NCI-H82 (cell line): ENCODE data around the gene GM2A.
A peak's percentile ranks its signal among the peaks of the same experiment; 100 is the strongest.
"Not testable (repeated sequence)": the region's sequence is repeated elsewhere in the genome, so short reads cannot be mapped to it uniquely, and the experiment has no call there.

Experiments used
- DNase-seq: peaks from one replicate; lab custom pipeline; 2025; lab: John Stamatoyannopoulos, UW

GM2A gene

GRCh38 chr5:151288180-151288579, 35.2 kb downstream of the GM2A start:
- no peak for DNase-seq

GRCh38 chr5:151293624-151294023, 40.6 kb downstream of the GM2A start:
- no peak for DNase-seq

- DNase-seq: no peak
These were observed 42.2 kb downstream of the GM2A start for GRCh38 chr5:151295138-151295537.

- no peak for DNase-seq
These were observed 42.9 kb downstream of the GM2A start for GRCh38 chr5:151295791-151296477.

GRCh38 chr5:151296478-151296830, 43.5 kb downstream of the GM2A start:
- no peak for DNase-seq

GRCh38 chr5:151296974-151297373, 44.0 kb downstream of the GM2A start:
- no peak for DNase-seq

- DNase-seq: peak; percentile 89
These were observed 45.3 kb downstream of the GM2A start for GRCh38 chr5:151298063-151298855.

GRCh38 chr5:151303666-151304065, 50.7 kb downstream of the GM2A start, which contains the start of gene SLC36A3:
SLC36A3 (minus strand) TSS chr5:151303766; CDS start chr5:151303354, 412 bp downstream.
- DNase-seq: no peak

- DNase-seq: not testable (repeated sequence)
These were observed 56.3 kb downstream of the GM2A start for GRCh38 chr5:151309266-151309665.

GRCh38 chr5:151309821-151310220, 56.8 kb downstream of the GM2A start:
- not testable (repeated sequence) for DNase-seq

GRCh38 chr5:151310932-151311331, 57.9 kb downstream of the GM2A start:
- no peak for DNase-seq

- DNase-seq: no peak
These were observed 59.9 kb downstream of the GM2A start for GRCh38 chr5:151312756-151313324.

- DNase-seq: no peak
These were observed 60.4 kb downstream of the GM2A start for GRCh38 chr5:151313357-151313756.

- peak; percentile 72 for DNase-seq
These were observed 63.1 kb downstream of the GM2A start for GRCh38 chr5:151315998-151316597.

GRCh38 chr5:151317871-151318270, 64.9 kb downstream of the GM2A start:
- DNase-seq: no peak

- DNase-seq: peak; percentile 13
These were observed 66.1 kb downstream of the GM2A start for GRCh38 chr5:151318850-151319732.
